ENCODE results near the gene PDGFA.

Gene PDGFA

GRCh38 chr7:511476-512145, 8.0 kb downstream of the PDGFA start:
- H3K4me3 Mint-ChIP-seq, result no peak overlapping the region
- no peaks in the 10 kb centered on the region for H3K4me1 Mint-ChIP-seq (ENCODE audit: low read depth)
- no peaks in the 10 kb centered on the region for H3K9me3 Mint-ChIP-seq
- H3K36me3 Mint-ChIP-seq (ENCODE audit: low read depth), result no peaks in the 10 kb centered on the region
- intact Hi-C loops (cut with micrococcal nuclease), result no loop called here
- H3K27ac Mint-ChIP-seq, result no peak overlapping the region
- peaks cover 59% of the 10 kb centered on the region for H3K27me3 Mint-ChIP-seq

- intact Hi-C loops (cut with micrococcal nuclease), result no loop called here
- H3K4me1 Mint-ChIP-seq (ENCODE audit: low read depth), result no peaks in the 10 kb centered on the region
- no peaks in the 10 kb centered on the region for H3K9me3 Mint-ChIP-seq
- H3K27me3 Mint-ChIP-seq, result peaks cover 53% of the 10 kb centered on the region
- H3K27ac Mint-ChIP-seq, result no peak overlapping the region
- no peaks in the 10 kb centered on the region for H3K36me3 Mint-ChIP-seq (ENCODE audit: low read depth)
- H3K4me3 Mint-ChIP-seq, result no peak overlapping the region
These were observed 8.8 kb downstream of the PDGFA start for GRCh38 chr7:510782-511281.

- peaks cover 45% of the 10 kb centered on the region for H3K27me3 Mint-ChIP-seq
- H3K36me3 Mint-ChIP-seq (ENCODE audit: low read depth), result no peaks in the 10 kb centered on the region
- no peak overlapping the region for H3K4me3 Mint-ChIP-seq
- intact Hi-C loops (cut with micrococcal nuclease), result no loop called here
- no peaks in the 10 kb centered on the region for H3K4me1 Mint-ChIP-seq (ENCODE audit: low read depth)
- H3K27ac Mint-ChIP-seq, result no peak overlapping the region
- no peaks in the 10 kb centered on the region for H3K9me3 Mint-ChIP-seq
These were observed 9.5 kb downstream of the PDGFA start for GRCh38 chr7:510131-510481.

GRCh38 chr7:509426-510130, 10.1 kb downstream of the PDGFA start:
- no peaks in the 10 kb centered on the region for H3K4me1 Mint-ChIP-seq (ENCODE audit: low read depth)
- peaks cover 40% of the 10 kb centered on the region for H3K27me3 Mint-ChIP-seq
- no peaks in the 10 kb centered on the region for H3K9me3 Mint-ChIP-seq
- no peaks in the 10 kb centered on the region for H3K36me3 Mint-ChIP-seq (ENCODE audit: low read depth)
- intact Hi-C loops (cut with micrococcal nuclease), result no loop called here
- no peak overlapping the region for H3K4me3 Mint-ChIP-seq
- no peak overlapping the region for H3K27ac Mint-ChIP-seq

- peaks cover 30% of the 10 kb centered on the region for H3K27me3 Mint-ChIP-seq
- intact Hi-C loops (cut with micrococcal nuclease), result no loop called here
These were observed 11.0 kb downstream of the PDGFA start for GRCh38 chr7:508461-509170.

GRCh38 chr7:507623-508300, 11.9 kb downstream of the PDGFA start:
- peaks cover 22% of the 10 kb centered on the region for H3K27me3 Mint-ChIP-seq
- intact Hi-C loops (cut with micrococcal nuclease), result no loop called here
- no peaks in the 10 kb centered on the region for H3K36me3 Mint-ChIP-seq (ENCODE audit: low read depth)
- H3K4me3 Mint-ChIP-seq, result no peak overlapping the region
- H3K4me1 Mint-ChIP-seq (ENCODE audit: low read depth), result no peaks in the 10 kb centered on the region
- no peaks in the 10 kb centered on the region for H3K9me3 Mint-ChIP-seq
- H3K27ac Mint-ChIP-seq, result no peak overlapping the region

More at GRCh38 chr7:508461-509170, 11.0 kb downstream of the PDGFA start:
- Mint-ChIP-seq H3K9me3 (no peaks in the 10 kb centered on the region), H3K36me3 (ENCODE audit: low read depth) (no peaks in the 10 kb centered on the region), H3K27ac (no peak overlapping the region), H3K4me1 (ENCODE audit: low read depth) (no peaks in the 10 kb centered on the region), H3K4me3 (no peak overlapping the region)

GRCh38 chr7:506921-507622, 12.6 kb downstream of the PDGFA start:
- peaks cover 17% of the 10 kb centered on the region for H3K27me3 Mint-ChIP-seq
- no peak overlapping the region for H3K27ac Mint-ChIP-seq
- no peaks in the 10 kb centered on the region for H3K36me3 Mint-ChIP-seq (ENCODE audit: low read depth)
- intact Hi-C loops (cut with micrococcal nuclease), result no loop called here
- no peaks in the 10 kb centered on the region for H3K9me3 Mint-ChIP-seq
- H3K4me3 Mint-ChIP-seq, result no peak overlapping the region
- no peaks in the 10 kb centered on the region for H3K4me1 Mint-ChIP-seq (ENCODE audit: low read depth)

- H3K27ac Mint-ChIP-seq, result no peak overlapping the region
- H3K4me3 Mint-ChIP-seq, result no peak overlapping the region
- peaks cover 10% of the 10 kb centered on the region for H3K27me3 Mint-ChIP-seq
- H3K4me1 Mint-ChIP-seq (ENCODE audit: low read depth), result no peaks in the 10 kb centered on the region
- no peaks in the 10 kb centered on the region for H3K36me3 Mint-ChIP-seq (ENCODE audit: low read depth)
- no peaks in the 10 kb centered on the region for H3K9me3 Mint-ChIP-seq
- intact Hi-C loops (cut with micrococcal nuclease), result no loop called here
These were observed 13.2 kb downstream of the PDGFA start for GRCh38 chr7:506391-506831.

- H3K27ac Mint-ChIP-seq, result no peak overlapping the region
- intact Hi-C loops (cut with micrococcal nuclease), result no loop called here
- H3K27me3 Mint-ChIP-seq, result peaks cover 8% of the 10 kb centered on the region
- no peaks in the 10 kb centered on the region for H3K9me3 Mint-ChIP-seq
- H3K4me3 Mint-ChIP-seq, result no peak overlapping the region
- H3K36me3 Mint-ChIP-seq (ENCODE audit: low read depth), result no peaks in the 10 kb centered on the region
- no peaks in the 10 kb centered on the region for H3K4me1 Mint-ChIP-seq (ENCODE audit: low read depth)
These were observed 14.5 kb downstream of the PDGFA start for GRCh38 chr7:505171-505570.

GRCh38 chr7:504221-505111, 15.2 kb downstream of the PDGFA start:
- no peak overlapping the region for H3K4me3 Mint-ChIP-seq
- peaks cover 3% of the 10 kb centered on the region for H3K27me3 Mint-ChIP-seq
- H3K9me3 Mint-ChIP-seq, result no peaks in the 10 kb centered on the region
- intact Hi-C loops (cut with micrococcal nuclease), result no loop called here
- no peaks in the 10 kb centered on the region for H3K4me1 Mint-ChIP-seq (ENCODE audit: low read depth)
- no peaks in the 10 kb centered on the region for H3K36me3 Mint-ChIP-seq (ENCODE audit: low read depth)
- H3K27ac Mint-ChIP-seq, result no peak overlapping the region

- no peaks in the 10 kb centered on the region for H3K36me3 Mint-ChIP-seq (ENCODE audit: low read depth)
- intact Hi-C loops (cut with micrococcal nuclease), result no loop called here
- H3K9me3 Mint-ChIP-seq, result no peaks in the 10 kb centered on the region
- H3K27me3 Mint-ChIP-seq, result peaks cover 3% of the 10 kb centered on the region
- no peak overlapping the region for H3K27ac Mint-ChIP-seq
- no peaks in the 10 kb centered on the region for H3K4me1 Mint-ChIP-seq (ENCODE audit: low read depth)
- no peak overlapping the region for H3K4me3 Mint-ChIP-seq
These were observed 16.0 kb downstream of the PDGFA start for GRCh38 chr7:503575-504111.

- H3K27ac Mint-ChIP-seq, result no peak overlapping the region
- no peaks in the 10 kb centered on the region for H3K27me3 Mint-ChIP-seq
- H3K4me3 Mint-ChIP-seq, result no peak overlapping the region
- H3K9me3 Mint-ChIP-seq, result no peaks in the 10 kb centered on the region
- H3K36me3 Mint-ChIP-seq (ENCODE audit: low read depth), result no peaks in the 10 kb centered on the region
- no peaks in the 10 kb centered on the region for H3K4me1 Mint-ChIP-seq (ENCODE audit: low read depth)
- intact Hi-C loops (cut with micrococcal nuclease), result no loop called here
These were observed 17.4 kb downstream of the PDGFA start for GRCh38 chr7:502296-502695.
